GM21381 (cell line): ENCODE measurements around the gene USP30.
"Not testable (repeated sequence)": the region's sequence is repeated elsewhere in the genome, so short reads cannot be mapped to it uniquely, and the experiment has no call there.

ENCODE experiments used
- ATAC-seq: cut with Tn5 transposase; IDR thresholded peaks from one replicate; pipeline ENCODE4 v1.9.1; 2021; ENCODE audit warnings: mild to moderate bottlenecking, moderate library complexity; ENCODE audit not compliant: unreplicated experiment

Gene USP30

GRCh38 chr12:109049794-109050193 lies 2.6 kb upstream of the USP30 start:
- not testable (repeated sequence) for ATAC-seq

GRCh38 chr12:109052097-109052413 lies 321 bp upstream of the USP30 start:
- no peak for ATAC-seq

GRCh38 chr12:109053382-109054123 lies 1.2 kb downstream of the USP30 start:
- no peak for ATAC-seq

- ATAC-seq = not testable (repeated sequence)
Measured at GRCh38 chr12:109054124-109054513, 1.7 kb downstream of the USP30 start.

GRCh38 chr12:109054520-109054919 lies 2.1 kb downstream of the USP30 start:
- ATAC-seq = no peak

GRCh38 chr12:109056891-109057290 lies 4.5 kb downstream of the USP30 start:
- ATAC-seq = no peak

GRCh38 chr12:109057376-109057775 lies 5.0 kb downstream of the USP30 start:
- no peak for ATAC-seq

GRCh38 chr12:109058773-109059172 lies 6.4 kb downstream of the USP30 start:
- ATAC-seq = no peak

GRCh38 chr12:109064143-109064542 lies 11.8 kb downstream of the USP30 start:
- no peak for ATAC-seq

- no peak for ATAC-seq
Measured at GRCh38 chr12:109065154-109065852, 12.9 kb downstream of the USP30 start.

- ATAC-seq = no peak
Measured at GRCh38 chr12:109065853-109066193, 13.4 kb downstream of the USP30 start.

GRCh38 chr12:109069307-109070271 lies 17.2 kb downstream of the USP30 start:
- no peak for ATAC-seq

GRCh38 chr12:109074866-109075265 lies 22.5 kb downstream of the USP30 start:
- ATAC-seq = no peak

- no peak for ATAC-seq
Measured at GRCh38 chr12:109082751-109083150, 30.4 kb downstream of the USP30 start.

GRCh38 chr12:109084425-109084824 lies 32.0 kb downstream of the USP30 start:
- ATAC-seq = no peak

- ATAC-seq = no peak
Measured at GRCh38 chr12:109085590-109085989, 33.2 kb downstream of the USP30 start.

- no peak for ATAC-seq
Measured at GRCh38 chr12:109087250-109087649, 34.9 kb downstream of the USP30 start.

- ATAC-seq = no peak
Measured at GRCh38 chr12:109088818-109089217, 36.4 kb downstream of the USP30 start.

GRCh38 chr12:109089683-109090082 lies 37.3 kb downstream of the USP30 start:
- no peak for ATAC-seq

GRCh38 chr12:109092497-109093021 lies 40.2 kb downstream of the USP30 start:
- no peak for ATAC-seq
